DMS 273 (cell line): ENCODE measurements around the gene RBFOX1.

ENCODE experiments used
- DNase-seq: peaks from one replicate; lab custom pipeline; 2025; ENCODE audit not compliant: unreplicated experiment; lab: John Stamatoyannopoulos, UW

Gene RBFOX1

DNA sequence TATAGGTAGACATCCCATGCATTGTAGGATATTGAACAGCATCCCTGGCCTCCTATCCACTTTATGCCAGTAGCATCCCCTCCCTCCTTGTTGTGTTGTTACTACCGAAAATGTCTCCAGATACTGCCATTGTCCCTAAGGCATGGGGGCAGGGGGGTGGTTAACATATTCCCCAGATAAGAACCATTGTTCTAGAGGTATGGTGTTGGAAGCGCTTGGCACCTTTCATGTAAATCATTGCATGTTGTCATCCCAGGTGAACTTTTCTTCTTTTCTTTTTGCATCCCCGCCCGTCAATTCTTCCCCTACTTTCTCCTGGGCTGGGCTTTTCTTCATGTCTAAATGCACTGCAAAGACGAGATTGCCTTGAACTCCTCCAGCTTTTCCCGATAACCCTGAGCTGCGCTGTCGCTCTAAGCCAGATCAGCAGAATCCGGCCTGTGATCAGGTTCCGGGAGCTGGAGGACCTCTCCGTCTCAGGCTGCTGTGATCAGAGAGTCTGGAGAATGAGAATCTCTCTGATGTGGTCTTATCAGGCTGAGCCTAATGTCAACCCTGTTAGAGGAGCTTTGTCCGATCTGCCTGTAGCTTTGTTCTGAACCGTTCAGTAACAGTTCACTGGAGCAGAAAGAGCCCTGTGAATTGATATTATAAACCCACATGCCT lies 76.2 kb downstream of the RBFOX1 start:
- DNase-seq: no peak

DNA sequence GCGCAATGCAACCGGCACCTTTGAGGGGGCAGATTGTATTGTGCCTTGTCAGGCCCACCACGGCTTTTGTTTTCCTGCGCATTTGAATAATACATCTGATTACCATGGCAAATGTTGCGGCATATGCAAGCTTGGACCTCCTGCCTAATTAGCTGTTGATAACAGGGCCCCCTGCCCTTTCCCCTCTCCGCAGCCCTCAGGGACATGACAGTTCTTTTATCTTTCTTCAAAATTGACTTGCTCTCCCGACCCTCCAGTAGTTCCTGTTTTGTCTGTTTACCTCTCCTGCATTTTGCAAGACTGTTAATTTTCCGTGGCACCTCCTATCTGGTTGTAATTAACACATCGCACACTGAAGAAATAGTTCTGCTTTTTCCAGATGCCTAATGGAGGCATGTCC lies 86.8 kb downstream of the RBFOX1 start:
- DNase-seq: no peak

DNA sequence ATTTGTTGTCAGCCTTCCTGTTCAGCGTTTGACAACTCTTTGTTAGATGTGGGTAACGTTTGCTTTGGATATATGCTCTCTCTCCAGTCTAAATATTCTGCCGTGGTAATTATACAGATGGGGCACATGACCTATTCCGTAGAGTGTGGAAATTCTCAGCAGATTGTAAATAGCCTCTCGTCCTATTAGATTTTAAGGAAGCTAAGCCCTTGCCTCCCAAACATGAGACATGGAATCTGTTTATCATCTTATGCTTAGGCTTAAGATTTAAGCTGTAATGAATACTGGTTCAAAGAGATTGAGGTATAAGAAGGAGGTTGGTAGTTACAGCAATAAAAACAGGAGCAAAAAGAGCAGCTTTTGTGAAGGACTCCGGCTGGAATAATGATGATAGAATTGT lies 87.4 kb downstream of the RBFOX1 start:
- DNase-seq: no peak

DNA sequence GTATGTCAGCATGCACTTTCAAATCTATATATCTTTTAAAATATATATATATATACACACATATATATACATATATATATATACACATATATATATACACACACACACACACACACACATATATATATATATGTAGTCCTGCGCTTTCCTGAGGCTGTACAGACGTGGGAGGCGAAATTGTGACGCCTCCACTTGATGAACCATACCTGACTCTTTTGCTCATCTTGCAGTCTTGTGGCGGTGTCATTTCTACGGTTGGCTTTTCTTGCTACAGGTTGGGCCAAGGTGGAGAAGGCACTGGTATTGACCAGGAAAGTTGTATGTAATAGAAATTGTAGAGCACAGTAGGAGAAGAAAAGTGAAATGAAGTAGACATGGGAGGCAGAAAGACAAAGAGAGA lies 88.2 kb downstream of the RBFOX1 start:
- DNase-seq: no peak

DNA sequence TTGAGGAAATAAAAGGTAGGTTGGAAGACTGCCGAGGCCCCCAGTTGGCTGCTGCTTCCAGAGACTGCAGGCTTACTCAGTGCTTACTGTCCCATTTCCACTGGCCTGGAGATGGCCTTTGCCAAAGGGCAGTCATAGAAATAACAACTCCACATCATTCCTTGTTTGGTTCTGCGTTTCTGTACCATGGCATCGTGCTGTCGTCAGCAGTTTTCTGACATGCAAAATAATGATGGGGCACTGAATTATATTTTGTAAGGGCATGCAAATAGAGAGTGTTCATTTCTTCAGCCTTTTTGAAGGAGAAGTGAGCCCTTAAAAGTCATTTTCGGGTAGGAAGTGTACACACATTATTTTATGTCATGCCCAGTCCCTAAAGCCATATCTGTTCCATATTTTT lies 88.9 kb downstream of the RBFOX1 start:
- DNase-seq: no peak

DNA sequence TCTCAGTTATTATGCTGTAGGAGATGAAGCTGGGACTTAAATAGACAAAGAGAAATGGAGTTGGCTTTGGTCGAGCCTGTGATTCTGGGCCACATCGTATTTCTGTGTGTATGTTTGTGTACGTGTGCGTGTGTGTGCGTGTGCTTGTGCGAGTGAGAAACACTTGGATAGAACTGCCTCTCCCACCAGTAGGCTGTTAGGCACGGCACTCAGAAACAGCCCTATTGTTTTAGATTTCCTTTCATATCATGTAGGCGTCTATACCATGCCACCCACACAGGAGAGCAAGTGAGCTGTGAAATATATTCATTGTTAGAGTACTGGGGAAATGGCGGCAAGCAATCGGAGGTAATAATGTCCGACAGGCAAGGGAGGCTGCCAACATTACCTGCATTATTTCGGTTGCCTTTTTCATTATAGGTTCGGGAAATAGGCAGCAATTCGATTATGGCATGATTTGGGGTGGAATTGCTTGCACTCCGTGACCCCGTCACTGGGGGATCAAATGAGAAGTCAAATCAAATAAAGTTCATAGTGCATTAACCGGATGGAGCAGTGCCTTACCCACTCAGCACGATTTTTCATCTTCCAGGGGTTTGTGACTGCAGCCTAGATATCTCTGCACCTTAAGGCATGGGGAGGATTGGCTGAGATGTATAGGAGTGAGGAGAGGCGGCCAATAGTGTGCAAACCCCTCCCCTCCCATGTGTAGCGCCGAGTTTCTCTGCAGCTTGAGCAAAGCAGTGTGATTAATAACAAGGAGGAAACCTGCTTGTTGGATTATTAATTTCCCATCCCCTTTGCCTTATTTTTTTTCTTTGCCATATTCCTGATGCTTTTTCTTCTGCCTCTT lies 89.6 kb downstream of the RBFOX1 start:
- DNase-seq: no peak

DNA sequence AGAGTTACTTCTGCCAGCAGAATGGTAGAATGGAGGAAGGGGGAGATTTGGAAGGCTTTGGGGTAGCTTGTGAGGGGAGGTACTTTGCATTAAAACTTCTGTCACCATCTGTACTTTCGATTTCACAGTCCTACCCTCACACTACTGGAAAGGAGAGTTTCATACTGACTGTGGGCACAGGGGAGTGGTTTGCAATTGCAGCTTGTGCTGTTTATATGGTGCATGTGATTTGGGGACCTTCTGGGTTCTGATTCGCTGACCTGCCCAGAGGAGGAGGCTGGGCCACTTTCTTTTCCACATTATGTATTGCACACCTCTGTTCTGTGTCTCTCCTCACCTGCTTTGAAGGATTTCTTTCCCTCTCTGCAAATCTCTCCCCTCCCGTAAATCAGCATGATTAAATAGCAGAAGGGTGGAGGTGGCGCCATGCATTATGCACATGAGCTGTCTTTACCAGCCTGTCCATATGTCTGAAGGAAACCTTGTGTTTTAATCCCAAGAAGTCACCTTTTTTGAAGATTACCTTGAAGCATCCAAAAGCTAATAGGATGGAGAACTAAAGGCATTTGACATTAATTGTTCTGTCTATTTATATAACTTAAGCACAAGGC lies 90.9 kb downstream of the RBFOX1 start:
- DNase-seq: no peak

DNA sequence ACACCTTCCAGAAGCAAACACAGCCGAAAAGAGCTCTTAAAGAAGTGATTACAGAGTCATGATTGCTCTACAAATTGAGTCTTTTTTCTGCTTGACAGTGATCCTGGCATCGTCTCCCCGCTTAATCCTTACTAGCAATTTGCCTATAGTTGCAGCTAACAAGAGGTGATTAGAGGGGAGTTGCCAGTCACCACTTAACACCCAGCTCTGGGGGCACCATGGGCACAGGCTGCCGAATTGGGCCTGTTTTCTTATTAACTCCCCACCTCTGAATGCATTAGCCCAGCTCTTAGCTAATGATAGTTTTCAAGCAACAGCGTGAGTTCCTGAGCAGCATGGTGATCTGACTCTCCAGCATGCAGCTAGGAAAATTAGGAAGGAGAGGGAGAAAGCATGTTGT lies 93.5 kb downstream of the RBFOX1 start:
- DNase-seq: no peak

DNA sequence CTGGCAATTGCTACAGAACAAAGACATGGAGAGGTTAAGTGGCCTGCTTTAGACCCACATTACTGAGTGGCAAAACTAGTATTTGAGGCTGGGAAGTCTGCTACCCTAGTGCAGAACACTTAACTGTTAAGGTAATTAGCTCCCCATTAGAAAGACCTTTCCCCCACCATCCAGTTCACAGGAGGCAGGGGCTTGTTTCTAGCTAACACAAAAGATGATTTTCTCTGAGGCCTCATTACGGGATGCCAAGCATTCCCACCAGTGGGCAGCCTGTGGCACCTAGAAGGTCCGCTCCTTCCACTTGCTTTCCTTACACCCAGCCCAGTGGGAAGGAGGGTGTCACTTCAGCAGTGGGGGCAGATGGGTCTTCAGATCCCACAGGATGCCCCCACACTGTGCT lies 99.1 kb downstream of the RBFOX1 start:
- DNase-seq: no peak

DNA sequence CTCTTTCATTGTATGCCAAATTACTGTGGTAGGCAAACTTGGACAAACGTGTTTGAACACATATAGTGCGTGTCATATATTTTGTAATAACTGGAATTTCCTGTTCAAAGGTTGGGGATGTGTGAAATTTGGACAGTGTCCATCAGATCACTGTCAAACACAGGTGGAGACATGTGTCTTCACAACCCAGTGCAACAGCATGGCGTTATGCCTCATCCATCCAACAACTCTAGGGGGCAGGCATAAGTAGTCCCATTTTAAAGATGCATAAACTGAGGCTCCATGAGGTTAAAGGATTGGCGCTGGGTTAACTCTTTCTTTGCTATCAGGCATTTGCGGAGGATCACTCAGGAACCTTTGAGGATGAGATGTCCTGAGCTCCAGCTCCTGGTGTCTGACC lies 103.7 kb downstream of the RBFOX1 start:
- DNase-seq: no peak

DNA sequence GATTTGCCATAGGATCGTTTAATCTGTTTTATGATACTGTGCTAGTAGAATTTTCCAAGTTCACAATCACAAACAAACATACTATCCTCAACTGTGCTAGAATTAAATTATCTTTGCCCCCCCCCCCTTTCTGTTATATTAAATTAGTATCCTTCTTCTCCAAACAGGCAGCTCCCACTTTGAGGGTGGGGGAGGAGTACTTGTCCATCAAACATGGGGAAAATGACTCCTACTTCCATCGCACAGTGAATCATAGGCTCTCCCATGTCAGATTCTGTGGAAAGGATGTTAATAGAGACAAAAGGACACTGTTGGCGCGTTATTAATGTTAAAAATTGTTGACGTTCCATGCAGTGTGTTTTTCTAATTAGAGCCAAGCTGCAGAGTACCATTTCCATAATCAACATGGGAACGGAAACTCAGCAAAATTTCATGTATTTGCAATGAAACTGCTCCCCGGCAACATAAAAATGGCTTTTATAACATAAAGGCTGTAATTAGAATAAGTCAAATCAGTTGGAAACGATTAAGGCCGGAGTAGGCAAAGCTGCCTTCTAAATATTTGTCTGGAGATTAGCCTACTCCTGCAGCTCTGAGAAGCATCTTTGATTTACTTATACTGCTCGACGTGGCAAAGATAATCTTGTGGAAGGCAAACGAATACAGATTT lies 104.6 kb downstream of the RBFOX1 start:
- no peak for DNase-seq

DNA sequence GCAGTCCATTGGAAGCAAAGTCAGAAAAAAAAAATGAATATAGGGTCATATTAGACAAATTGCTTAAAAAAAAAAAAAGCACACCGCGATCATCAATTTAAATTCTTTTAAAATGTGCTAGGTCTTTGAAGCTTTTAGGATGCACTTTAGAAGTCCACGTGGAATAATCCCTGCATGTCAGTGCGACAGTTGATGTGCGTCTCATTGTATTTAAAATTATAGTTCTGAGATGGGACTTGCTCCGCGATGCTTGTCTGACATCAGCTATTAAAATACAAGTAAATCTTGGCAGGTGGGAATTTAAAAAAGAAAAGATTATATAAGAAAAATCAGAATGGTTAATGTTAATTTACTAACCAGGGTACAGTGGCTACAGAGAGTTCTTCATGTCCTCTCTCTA lies 105.2 kb downstream of the RBFOX1 start:
- no peak for DNase-seq

DNA sequence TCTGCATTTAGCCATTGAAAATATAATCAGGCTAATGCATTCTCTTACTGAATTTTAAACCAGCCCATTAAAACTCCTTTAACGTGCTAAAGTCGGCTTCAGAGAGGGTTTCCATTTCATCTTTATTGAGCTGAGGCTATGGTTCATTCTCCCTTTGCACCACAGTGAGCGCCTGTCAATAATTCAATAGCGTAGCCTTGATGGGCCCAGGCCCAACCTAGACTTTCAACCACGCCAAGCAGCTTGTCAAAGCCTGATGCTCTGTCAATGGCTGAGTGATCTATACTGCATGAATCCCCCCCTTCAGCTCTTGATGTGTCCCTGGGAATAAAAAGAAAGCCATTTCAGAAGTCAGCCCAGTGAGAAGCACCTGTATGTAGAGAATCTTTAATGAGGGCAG lies 106.0 kb downstream of the RBFOX1 start:
- DNase-seq: no peak

DNA sequence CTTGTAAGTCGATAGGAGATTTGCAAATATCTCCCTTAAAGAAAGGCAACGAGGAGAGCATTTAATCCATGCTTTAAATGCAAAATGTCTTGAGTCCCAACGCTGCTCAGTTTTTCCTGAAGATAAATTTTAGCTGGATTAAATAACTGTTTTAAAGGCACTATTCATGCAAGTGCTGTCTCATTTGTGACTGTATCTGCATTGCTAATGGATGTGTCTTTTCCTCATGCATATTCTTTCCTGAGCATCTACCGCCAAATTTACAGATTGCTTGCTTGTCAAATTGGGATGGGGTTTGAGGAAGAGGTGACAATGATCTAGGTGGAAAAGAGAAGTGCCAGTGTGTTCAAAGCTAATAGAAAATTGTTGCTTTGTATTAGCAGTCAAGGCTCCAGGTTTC lies 106.9 kb downstream of the RBFOX1 start:
- DNase-seq: no peak

DNA sequence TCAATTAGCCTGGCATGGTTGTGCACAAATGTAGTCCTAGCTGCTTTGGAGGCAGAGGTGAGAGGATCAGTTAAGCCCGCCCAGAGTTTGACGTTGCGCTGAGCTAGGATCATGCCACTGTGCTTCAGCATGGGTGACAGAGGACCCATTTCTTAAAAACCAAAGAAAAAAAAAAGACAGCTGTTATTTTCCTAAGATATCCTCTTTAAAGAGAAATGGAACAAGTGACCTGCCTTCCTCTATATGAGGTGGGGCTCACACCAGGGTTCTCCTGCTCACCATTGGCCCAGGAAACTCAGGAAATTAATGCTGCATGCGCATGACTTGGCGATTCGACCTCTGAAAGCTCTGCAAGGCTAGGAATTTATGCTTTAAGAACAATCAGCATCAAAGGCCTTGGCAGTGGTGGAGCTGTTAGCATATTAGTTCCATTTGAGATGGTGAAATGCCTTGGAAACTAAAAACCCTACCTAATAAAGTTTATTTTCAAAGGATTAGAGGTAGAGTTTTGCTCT lies 108.3 kb downstream of the RBFOX1 start:
- DNase-seq: no peak

DNA sequence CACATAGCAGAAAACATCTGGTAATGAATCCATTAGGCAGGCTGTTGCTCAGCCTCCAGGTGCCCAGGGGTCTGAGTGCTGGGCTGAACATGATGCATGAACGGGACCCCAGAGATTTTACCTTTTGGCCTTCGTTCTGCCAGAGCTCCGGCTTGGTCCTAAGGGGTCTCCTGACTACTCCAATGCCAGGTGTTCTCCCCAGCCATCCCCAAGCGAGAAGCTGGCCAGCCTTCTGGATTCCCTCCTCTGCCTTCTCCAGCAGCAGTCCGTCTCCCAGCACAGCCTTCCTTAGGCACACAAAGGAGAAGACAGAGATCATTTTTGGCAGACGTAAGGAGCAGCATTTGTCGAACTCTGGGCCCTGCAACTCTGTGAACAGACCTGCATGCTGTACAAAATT lies 109.4 kb downstream of the RBFOX1 start:
- no peak for DNase-seq

DNA sequence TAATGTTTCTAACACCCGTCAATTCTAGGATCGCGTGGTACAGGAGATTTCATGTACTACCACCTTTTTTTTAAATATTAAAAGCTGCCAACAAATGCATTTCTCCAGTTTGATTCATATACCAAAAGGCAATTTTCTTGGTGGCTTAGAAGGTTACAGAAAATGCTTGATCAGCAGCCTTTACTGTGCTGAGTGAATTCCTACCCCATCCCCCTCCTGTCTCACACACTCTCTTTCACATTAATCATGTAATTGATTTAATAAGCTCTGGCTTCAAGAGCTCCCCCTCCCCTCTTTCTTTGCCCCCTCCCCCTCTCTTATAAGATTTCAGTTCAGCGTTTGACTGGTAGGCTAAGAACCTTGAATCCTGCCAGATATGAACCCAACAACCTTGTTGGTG lies 110.5 kb downstream of the RBFOX1 start:
- no peak for DNase-seq

DNA sequence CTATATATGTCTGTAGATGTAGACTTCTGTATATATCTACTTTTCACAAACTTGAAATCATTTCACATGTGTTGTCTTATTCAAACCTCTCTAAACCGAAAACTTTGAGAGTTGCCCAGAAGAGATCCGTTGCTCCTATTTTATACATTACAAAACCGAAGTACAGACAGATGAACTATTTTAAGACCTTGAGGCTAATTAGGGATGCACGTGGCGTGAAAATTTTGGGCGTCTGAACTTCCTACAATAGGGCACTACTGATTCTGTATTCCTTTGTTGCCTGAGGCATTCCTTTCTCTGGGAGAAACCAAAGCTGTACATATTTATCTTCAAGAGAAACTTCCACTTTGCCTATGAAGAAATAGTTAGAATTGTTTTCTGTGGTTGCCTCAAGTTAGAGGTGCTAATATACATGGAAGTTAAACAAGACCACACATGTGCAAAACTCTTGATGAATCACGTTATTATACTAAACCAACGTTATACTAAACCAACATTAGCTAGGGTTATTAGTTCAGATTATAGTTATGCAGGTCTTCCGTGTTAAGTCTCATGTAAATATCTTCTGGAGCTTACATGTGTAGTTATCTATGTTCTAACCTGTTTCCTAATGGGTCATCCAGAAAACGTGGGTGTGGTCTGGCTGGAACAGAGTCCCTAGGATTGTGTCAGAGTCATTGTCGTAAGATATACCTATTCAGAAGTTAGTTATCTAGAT lies 111.2 kb downstream of the RBFOX1 start:
- DNase-seq: no peak

DNA sequence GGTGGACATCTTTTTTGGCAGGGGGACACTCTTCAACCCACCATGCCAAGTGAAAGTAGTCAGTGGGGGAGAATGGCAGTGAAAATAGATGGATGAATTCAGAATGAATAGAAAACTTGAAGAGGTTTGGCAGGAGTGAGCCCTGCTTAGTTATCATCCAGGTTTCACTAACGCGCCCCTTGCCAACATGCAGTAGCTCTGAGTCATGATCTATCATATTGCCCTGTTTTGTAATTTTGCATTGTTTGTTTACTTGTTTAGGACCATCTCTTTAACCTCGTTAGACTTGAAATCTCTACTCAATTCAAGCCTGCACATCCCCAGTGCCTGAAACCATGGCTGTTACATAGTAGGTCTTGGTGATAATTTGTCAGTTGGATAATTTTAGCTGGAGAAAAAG lies 116.7 kb downstream of the RBFOX1 start:
- DNase-seq: no peak

DNA sequence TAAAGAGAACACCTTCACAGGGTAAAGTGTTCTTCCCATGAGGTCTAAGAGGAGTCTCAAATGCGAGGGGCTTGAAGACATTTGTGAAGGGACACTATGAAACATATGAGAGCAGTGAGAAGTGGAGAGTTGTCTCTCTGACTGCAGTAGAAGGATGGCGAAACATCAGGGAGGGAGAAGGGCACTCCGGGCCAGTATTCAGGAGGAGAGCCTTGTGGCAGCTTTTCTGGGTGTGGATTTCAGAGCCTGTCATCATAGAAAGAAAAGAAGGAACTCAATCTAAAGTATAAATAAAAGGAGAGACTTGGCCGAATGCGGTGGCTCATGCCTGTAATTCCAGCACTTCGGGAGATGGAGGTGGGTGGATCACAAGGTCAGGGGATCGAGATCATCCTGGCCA lies 117.2 kb downstream of the RBFOX1 start:
- DNase-seq: no peak

DNA sequence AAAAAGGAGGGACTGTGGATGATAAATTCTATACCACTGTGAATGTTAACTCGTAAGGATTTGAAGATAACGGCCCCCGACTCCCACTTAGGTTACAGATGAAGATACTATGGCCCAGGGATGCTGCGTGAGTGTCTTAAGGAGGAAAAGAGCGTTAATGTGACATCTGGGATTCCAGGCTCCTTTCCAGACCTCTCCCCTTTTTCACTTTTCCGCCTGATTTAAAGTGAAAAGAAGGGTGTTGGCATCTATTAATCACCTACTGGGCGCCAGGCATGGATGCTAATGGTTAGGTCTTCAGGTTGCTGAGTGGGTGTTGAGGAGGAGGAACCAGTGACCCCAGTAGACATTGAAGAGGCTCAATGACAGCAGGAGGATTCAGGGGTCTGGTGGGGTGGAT lies 117.8 kb downstream of the RBFOX1 start:
- DNase-seq: no peak
